CD4-positive, alpha-beta T cell treated with Interleukin-17A for 1 hour (primary cell): Measurements from ENCODE around the gene TMEM86A.
A peak's percentile ranks its signal among the peaks of the same experiment; 100 is the strongest.
"Not testable (repeated sequence)": the region's sequence is repeated elsewhere in the genome, so short reads cannot be mapped to it uniquely, and the experiment has no call there.

Experiments
- DNase-seq: peaks from one replicate; pipeline ENCODE4 v3.0.0-alpha.2; 2020

TMEM86A gene

GRCh38 chr11:18698341-18699268 is at the start of gene TMEM86A:
TMEM86A (plus strand) TSS chr11:18698779; CDS start chr11:18698887, 108 bp downstream.
- DNase-seq: peak; percentile 95

GRCh38 chr11:18650353-18650752 is 48.2 kb upstream of the TMEM86A start:
- no peak for DNase-seq

- peak; percentile 71 for DNase-seq
Measured at GRCh38 chr11:18650859-18651557, 47.6 kb upstream of the TMEM86A start.

- no peak for DNase-seq
Measured at GRCh38 chr11:18657673-18658072, 40.9 kb upstream of the TMEM86A start.

GRCh38 chr11:18665353-18665872 is 33.2 kb upstream of the TMEM86A start:
- peak; percentile 9 for DNase-seq

GRCh38 chr11:18668131-18668530 is 30.4 kb upstream of the TMEM86A start:
- no peak for DNase-seq

- peak; percentile 35 for DNase-seq
Measured at GRCh38 chr11:18669219-18669596, 29.4 kb upstream of the TMEM86A start.

GRCh38 chr11:18669711-18670110 is 28.9 kb upstream of the TMEM86A start:
- no peak for DNase-seq

GRCh38 chr11:18671246-18671645 is 27.3 kb upstream of the TMEM86A start:
- DNase-seq: no peak

GRCh38 chr11:18672209-18672608 is 26.4 kb upstream of the TMEM86A start:
- DNase-seq: peak; percentile 76

- DNase-seq: no peak
Measured at GRCh38 chr11:18676803-18677202, 21.8 kb upstream of the TMEM86A start.

- DNase-seq: no peak
Measured at GRCh38 chr11:18677560-18677959, 21.0 kb upstream of the TMEM86A start.

GRCh38 chr11:18681949-18682348 is 16.6 kb upstream of the TMEM86A start:
- DNase-seq: not testable (repeated sequence)

- no peak for DNase-seq
Measured at GRCh38 chr11:18682466-18682865, 16.1 kb upstream of the TMEM86A start.

GRCh38 chr11:18684267-18684666 is 14.3 kb upstream of the TMEM86A start:
- DNase-seq: no peak

GRCh38 chr11:18691467-18692140 is 7.0 kb upstream of the TMEM86A start:
- DNase-seq: not testable (repeated sequence)

GRCh38 chr11:18692941-18693760 is 5.4 kb upstream of the TMEM86A start:
- DNase-seq: no peak

GRCh38 chr11:18696638-18697225 is 1.8 kb upstream of the TMEM86A start:
- no peak for DNase-seq

GRCh38 chr11:18697576-18697975 is 1.0 kb upstream of the TMEM86A start:
- DNase-seq: no peak

GRCh38 chr11:18699269-18699596 is 654 bp downstream of the TMEM86A start:
- no peak for DNase-seq

- DNase-seq: no peak
Measured at GRCh38 chr11:18699848-18700261, 1.3 kb downstream of the TMEM86A start.

GRCh38 chr11:18700375-18700774 is 1.8 kb downstream of the TMEM86A start:
- DNase-seq: no peak
